22Rv1 (cell line): Measurements from ENCODE around the gene ARHGAP10.

Source experiments
- H3K27ac ChIP-seq: fragments of 450-650 bp; 2 replicates; pipeline ENCODE4 v1.5.1; 2017
- CTCF ChIP-seq: fragments of 450-650 bp; IDR thresholded peaks from 2 replicates; pipeline ENCODE4 v1.5.1; 2017; ENCODE audit warnings: mild to moderate bottlenecking
- ZFX ChIP-seq: fragments of 450-650 bp; IDR thresholded peaks from 2 replicates; pipeline ENCODE4 v1.6.1; 2017; ENCODE audit warnings: antibody characterized with exemption, borderline replicate concordance

ARHGAP10 gene

GRCh38 chr4:148118633-148119032 is 386.7 kb downstream of the ARHGAP10 start:
- H3K27ac ChIP-seq: no peak overlapping the region
- TF ChIP-seq ZFX (no peak), CTCF (no peak)

- TF ChIP-seq CTCF (no peak), ZFX (no peak)
Observed at GRCh38 chr4:148120216-148120615, 388.3 kb downstream of the ARHGAP10 start.

More at GRCh38 chr4:148120216-148120615, 388.3 kb downstream of the ARHGAP10 start:
- no peak overlapping the region for H3K27ac ChIP-seq
